GM19395 (cell line): ENCODE results near the gene VTI1B.
"Not testable (repeated sequence)": the region's sequence is repeated elsewhere in the genome, so short reads cannot be mapped to it uniquely, and the experiment has no call there.

Experiments
- ATAC-seq: cut with Tn5 transposase; IDR thresholded peaks from one replicate; pipeline ENCODE4 v1.9.1; 2021; ENCODE audit warnings: mild to moderate bottlenecking, moderate library complexity; ENCODE audit not compliant: unreplicated experiment

The VTI1B gene

GRCh38 chr14:67674480-67675218, at the start of gene VTI1B:
VTI1B (minus strand) TSS chr14:67674632; CDS start chr14:67674489, 143 bp downstream.
- peak; percentile 89 for ATAC-seq

- no peak for ATAC-seq
Observed at GRCh38 chr14:67722293-67722692, 47.9 kb upstream of the VTI1B start.

- ATAC-seq: no peak
Observed at GRCh38 chr14:67721875-67722274, 47.4 kb upstream of the VTI1B start.

GRCh38 chr14:67719866-67720265, 45.4 kb upstream of the VTI1B start:
- ATAC-seq: no peak

- ATAC-seq: not testable (repeated sequence)
Observed at GRCh38 chr14:67719385-67719784, 45.0 kb upstream of the VTI1B start.

- no peak for ATAC-seq
Observed at GRCh38 chr14:67718265-67718664, 43.8 kb upstream of the VTI1B start.

- no peak for ATAC-seq
Observed at GRCh38 chr14:67717048-67717447, 42.6 kb upstream of the VTI1B start.

GRCh38 chr14:67710209-67710608, 35.8 kb upstream of the VTI1B start:
- no peak for ATAC-seq

- not testable (repeated sequence) for ATAC-seq
Observed at GRCh38 chr14:67709796-67710195, 35.4 kb upstream of the VTI1B start.

GRCh38 chr14:67709346-67709745, 34.9 kb upstream of the VTI1B start:
- not testable (repeated sequence) for ATAC-seq

GRCh38 chr14:67705211-67705610, 30.8 kb upstream of the VTI1B start:
- ATAC-seq: no peak

GRCh38 chr14:67704484-67705089, 30.2 kb upstream of the VTI1B start:
- no peak for ATAC-seq

GRCh38 chr14:67703997-67704396, 29.6 kb upstream of the VTI1B start:
- no peak for ATAC-seq

- ATAC-seq: not testable (repeated sequence)
Observed at GRCh38 chr14:67701492-67701891, 27.1 kb upstream of the VTI1B start, which contains the start of gene RDH12. RDH12 (plus strand) TSS chr14:67701886; CDS start chr14:67722643, 20,757 bp downstream.

GRCh38 chr14:67698179-67698578, 23.7 kb upstream of the VTI1B start:
- no peak for ATAC-seq

- ATAC-seq: no peak
Observed at GRCh38 chr14:67697006-67697405, 22.6 kb upstream of the VTI1B start.

- ATAC-seq: peak; percentile 89
Observed at GRCh38 chr14:67695394-67695949, 21.0 kb upstream of the VTI1B start, which contains the start of gene RDH11. RDH11 (minus strand) TSS chr14:67695764; CDS start chr14:67695703, 61 bp downstream.

GRCh38 chr14:67694791-67695393, 20.5 kb upstream of the VTI1B start:
- ATAC-seq: peak; percentile 89

- no peak for ATAC-seq
Observed at GRCh38 chr14:67690011-67690410, 15.6 kb upstream of the VTI1B start.

GRCh38 chr14:67683842-67684241, 9.4 kb upstream of the VTI1B start:
- no peak for ATAC-seq

- ATAC-seq: no peak
Observed at GRCh38 chr14:67680941-67681340, 6.5 kb upstream of the VTI1B start.
